ENCODE data around the gene HYDIN.
"Not testable (repeated sequence)": the region's sequence is repeated elsewhere in the genome, so short reads cannot be mapped to it uniquely, and the experiment has no call there.

GRCh38 chr16:71006516-71006915 lies 224.0 kb downstream of the HYDIN start:
- not testable (repeated sequence) for TF ChIP-seq CTCF (conservative IDR thresholded peaks at IDR 0.05; ENCODE audit: low read length); EZH2phosphoT487 (IDR thresholded peaks at IDR 0.05; ENCODE audit: borderline replicate concordance, low read depth, low read length)
